SU-DHL-6 (cell line): ENCODE measurements around the gene MAP3K19.

ENCODE experiments used
- CTCF ChIP-seq: fragments of 200-600 bp; sonication (generic); IDR thresholded peaks from one replicate; pipeline ENCODE4 v1.5.1; 2017; ENCODE audit warnings: antibody characterized with exemption, mild to moderate bottlenecking, low read length, moderate library complexity; ENCODE audit not compliant: insufficient read depth, poor library complexity, severe bottlenecking
- EZH2phosphoT487 ChIP-seq: fragments of 200-600 bp; sonication (generic), shearing (Covaris generic); conservative IDR thresholded peaks from 2 replicates; pipeline ENCODE4 v1.6.1; 2018; ENCODE audit warnings: mild to moderate bottlenecking, antibody characterized with exemption, low read length, moderate library complexity, mixed read lengths

- no peak for TF ChIP-seq CTCF
- no peak for TF ChIP-seq EZH2phosphoT487
Observed at GRCh38 chr2:134917888-134918525, 129.2 kb downstream of the MAP3K19 start.
